ENCODE measurements around the gene DDX28.

The DDX28 gene

GRCh38 chr16:67971111-67971510 is 51.9 kb downstream of the DDX28 start:
- no peak for DNase-seq (ENCODE audit: insufficient read length, low spot score)
- no peak for FAIRE-seq
